HG03103 (cell line): ENCODE measurements around the gene PLA2G4A.
A peak's percentile ranks its signal among the peaks of the same experiment; 100 is the strongest.
"Not testable (repeated sequence)": the region's sequence is repeated elsewhere in the genome, so short reads cannot be mapped to it uniquely, and the experiment has no call there.

Source experiments
- ATAC-seq: cut with Tn5 transposase; IDR thresholded peaks from one replicate; pipeline ENCODE4 v1.9.1; 2021; ENCODE audit warnings: low read depth; ENCODE audit not compliant: unreplicated experiment

PLA2G4A gene

DNA sequence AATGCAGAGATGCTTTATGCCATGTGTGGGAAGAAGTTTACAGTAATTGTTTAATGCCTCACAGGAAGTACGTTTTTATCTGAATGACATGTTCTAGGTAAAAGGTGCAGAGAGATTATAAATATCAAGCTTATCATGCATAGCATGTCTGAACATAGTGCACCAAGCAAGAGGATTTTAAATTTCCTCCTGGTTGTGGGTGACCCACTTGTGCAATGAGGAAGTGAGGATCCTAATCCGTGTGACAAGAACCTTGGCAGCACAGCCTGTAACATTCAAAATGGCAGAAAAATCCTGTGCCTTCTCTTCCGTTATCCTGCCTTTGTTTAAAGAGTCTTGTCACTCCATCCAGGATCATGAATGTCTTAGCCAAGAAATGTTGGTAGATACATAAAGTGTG, 75.6 kb downstream of the PLA2G4A start:
- no peak for ATAC-seq

DNA sequence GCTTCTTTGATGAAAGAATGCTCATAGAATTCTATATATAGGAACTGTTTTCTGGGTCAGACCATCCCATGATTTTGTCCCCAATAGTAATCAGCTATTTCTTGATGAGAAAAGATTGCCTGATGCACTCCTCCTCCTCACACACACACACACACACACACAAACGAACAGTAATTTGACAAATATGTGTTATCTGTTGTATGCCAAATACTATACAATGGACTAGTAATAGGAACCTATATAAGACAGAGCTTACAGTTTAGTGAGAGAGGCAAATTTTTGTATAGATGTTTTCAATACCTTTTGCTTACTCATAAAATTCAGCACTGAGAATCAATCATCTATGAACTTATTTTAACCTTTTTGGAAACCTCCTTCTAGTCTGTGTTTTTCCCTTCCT, 76.8 kb downstream of the PLA2G4A start:
- no peak for ATAC-seq

DNA sequence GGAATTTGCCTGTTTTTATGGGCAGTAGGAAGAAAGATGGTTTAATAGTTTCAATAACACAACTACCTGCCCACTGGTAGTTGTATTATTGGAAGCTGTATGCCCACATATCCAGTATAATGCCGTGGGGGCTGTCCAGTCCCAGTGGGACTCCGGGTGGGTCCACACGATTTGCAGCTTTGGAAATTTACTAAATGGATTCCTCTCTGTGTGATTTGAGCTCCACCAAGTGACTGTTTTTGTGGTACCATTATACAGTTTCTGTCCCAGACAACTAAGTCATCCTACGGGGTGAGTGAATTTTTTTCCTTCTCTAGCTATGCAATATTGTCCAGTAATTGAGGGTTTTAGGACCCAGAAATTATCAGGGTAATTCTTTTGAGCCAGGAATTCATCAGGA, 86.8 kb downstream of the PLA2G4A start:
- ATAC-seq, result no peak

DNA sequence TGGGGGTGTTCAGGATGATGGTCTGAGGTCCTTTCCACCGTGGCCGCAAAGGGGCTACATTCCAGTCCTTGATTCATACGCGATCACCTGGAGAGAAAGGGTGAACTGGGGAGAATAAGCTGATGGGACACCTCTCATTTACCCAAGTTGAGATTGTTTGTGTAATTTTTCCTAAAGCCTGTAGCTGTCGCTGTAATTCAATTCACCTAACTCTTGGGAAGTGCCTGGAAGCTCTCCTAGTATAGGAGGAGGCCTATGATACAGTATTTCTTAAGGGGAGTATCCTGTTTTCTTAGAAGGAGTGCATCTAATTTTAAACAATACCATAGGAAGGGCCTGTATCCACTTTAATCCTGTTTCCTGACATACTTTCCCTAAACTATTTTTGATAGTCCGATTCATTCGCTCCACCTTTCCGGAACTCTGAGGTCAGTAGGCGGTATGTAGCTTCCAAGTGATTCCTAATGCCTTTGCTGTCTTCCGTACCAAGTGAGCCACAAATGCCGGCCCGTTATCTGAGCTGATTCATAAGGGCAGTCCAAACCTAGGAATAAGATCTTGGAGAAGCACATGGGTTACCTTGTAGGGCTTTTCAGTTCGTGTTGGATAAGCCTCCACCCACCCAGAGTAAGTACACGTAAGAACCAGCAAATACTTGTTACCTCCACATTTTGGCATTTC, 88.5 kb downstream of the PLA2G4A start:
- not testable (repeated sequence) for ATAC-seq

DNA sequence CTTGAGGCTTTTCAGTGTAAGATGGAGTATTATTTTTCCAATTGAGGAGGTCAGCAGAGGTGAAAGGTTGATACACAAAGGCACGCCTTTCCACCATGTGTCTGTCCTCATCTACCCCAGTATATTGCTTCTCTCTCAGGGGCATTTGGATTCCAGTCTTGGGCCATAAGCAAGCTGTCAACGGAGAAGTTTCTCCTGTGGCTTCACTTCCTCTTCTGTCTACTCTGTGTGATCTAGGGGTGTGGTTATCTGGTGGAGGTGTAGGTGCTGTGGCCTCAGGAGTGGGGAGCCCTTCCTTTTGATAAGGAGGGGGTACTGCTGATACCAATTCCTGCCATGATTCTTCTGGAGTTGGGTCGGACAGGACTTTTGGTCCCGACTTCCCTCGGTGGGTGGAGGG, 92.6 kb downstream of the PLA2G4A start:
- peak; percentile 68 for ATAC-seq

GRCh38 chr1:186922814-186923213, 94.1 kb downstream of the PLA2G4A start:
- not testable (repeated sequence) for ATAC-seq

DNA sequence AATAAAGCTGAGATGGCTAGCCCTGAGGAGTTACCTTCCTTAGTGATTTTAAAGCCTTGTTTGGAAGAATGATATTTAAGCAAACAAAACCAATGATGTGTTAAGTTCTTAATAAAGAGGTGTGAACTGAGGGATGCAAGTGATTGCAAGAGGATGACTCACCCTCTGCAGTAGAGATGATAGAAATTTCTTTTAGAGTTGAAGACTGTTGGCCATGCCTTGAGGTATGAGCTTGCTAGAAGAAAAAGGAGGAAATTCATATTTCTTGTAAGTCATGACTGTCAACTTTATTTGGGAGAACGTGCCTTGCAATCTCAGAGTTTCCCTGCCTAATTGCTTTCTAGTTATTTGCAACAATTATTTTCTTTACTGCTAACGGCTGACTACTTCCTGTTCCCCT, 94.7 kb downstream of the PLA2G4A start:
- ATAC-seq, result no peak

DNA sequence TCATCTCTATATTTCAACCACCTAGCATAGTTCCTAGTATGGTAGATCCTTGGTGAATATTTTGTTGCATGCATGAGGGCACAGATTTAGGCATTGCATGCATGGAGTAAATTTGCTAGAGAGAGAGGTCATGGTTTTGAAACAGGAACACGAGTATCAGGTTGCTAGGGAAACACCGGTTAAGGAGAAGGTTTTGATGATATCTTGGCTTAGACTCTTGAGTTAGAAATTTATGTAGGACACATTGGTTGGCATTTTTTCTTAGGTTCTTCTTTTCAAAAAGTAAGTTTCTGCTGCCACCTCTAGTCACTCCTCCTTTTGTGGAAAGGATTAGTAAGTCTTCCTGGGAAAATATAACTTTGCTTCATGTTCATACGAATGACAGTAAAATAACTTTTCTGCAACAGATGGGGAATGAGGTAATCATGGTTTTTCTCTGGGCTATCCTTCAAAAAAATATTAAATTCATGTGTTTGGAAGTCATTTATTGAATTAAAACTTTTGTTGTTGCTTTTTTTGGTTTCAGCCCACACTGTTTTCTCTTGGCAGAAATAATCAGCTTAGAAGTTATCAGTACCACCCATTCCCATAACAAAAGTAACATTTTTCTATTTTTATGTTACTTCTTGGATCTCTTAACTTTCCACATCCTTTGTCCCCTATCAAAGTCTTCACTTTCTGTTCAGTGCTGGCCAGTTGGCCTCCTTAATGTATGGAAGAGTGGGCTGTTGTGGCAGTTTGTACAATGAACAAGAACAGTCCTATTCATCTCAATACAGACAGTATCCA, 97.3 kb downstream of the PLA2G4A start:
- ATAC-seq, result no peak

GRCh38 chr1:186927884-186928283, 99.1 kb downstream of the PLA2G4A start:
- no peak for ATAC-seq

- ATAC-seq, result no peak
Measured at GRCh38 chr1:186930238-186930637, 101.5 kb downstream of the PLA2G4A start.

GRCh38 chr1:186937016-186937670, 108.4 kb downstream of the PLA2G4A start:
- ATAC-seq, result no peak

- no peak for ATAC-seq
Measured at GRCh38 chr1:186943891-186944686, 115.3 kb downstream of the PLA2G4A start.

DNA sequence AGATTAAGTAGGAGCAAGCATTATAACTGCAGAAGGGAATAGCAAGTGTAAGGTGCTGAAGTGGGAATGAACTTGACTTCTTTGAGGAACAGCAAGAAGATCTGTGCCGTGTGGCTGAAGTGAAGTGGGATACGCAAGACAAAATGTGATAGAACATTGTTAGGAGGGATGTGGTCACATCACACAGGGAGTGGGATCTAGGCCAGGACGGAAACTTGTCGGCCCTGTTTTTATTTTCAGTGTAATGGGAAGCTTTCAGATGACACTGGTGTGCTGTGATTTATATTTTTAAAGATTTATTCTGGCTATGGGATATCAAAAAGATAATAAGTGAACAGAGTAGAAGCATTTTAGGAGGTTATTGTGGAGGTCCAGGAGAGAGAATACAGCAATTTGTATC, 116.4 kb downstream of the PLA2G4A start:
- no peak for ATAC-seq

GRCh38 chr1:186948535-186948934, 119.8 kb downstream of the PLA2G4A start:
- ATAC-seq, result no peak

GRCh38 chr1:186949173-186949572, 120.4 kb downstream of the PLA2G4A start:
- no peak for ATAC-seq

DNA sequence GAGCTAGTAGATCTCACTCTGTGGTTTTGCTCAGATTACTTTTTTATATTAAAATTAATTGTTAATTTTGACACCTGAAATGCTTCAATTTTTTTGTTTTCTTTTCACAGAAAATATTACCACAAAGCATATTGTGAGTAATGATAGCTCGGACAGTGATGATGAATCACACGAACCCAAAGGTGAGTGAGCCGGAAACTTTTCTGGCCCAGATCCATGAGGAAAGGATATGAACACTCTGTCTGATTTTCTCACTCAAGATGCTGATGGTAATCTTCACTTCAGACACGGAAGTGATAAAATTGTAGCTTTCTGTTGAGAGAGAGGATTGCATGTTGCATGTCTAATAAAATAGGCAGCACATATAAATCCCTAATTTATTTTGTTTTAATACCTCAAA, 121.8 kb downstream of the PLA2G4A start:
- no peak for ATAC-seq

GRCh38 chr1:186953876-186954275, 125.1 kb downstream of the PLA2G4A start:
- no peak for ATAC-seq

- ATAC-seq, result no peak
Measured at GRCh38 chr1:186957314-186957713, 128.6 kb downstream of the PLA2G4A start.

GRCh38 chr1:186958520-186958919, 129.8 kb downstream of the PLA2G4A start:
- ATAC-seq, result no peak

DNA sequence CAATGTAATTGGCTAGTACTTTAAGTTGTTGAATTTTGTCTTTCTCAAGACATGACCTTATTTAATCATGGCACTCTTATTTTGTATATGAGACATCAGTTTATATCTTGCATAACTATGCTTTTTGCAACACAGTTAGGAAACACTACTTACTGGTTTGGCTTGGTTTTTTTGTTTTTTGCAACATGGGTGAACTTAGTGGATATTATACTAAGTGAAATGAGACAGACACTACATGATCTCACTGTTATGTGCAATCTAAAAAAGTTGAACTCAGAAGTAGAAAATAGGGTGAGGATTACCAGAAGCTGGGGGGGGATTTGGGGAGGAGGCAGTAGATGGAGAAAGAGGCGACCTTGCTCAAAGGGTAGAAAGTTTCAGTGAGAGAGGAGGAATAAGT, 132.1 kb downstream of the PLA2G4A start:
- ATAC-seq, result no peak

GRCh38 chr1:186965847-186966246, 137.1 kb downstream of the PLA2G4A start:
- ATAC-seq, result no peak
